SK-N-MC (cell line): Measurements from ENCODE around the gene MLX.
"Not testable (repeated sequence)": the region's sequence is repeated elsewhere in the genome, so short reads cannot be mapped to it uniquely, and the experiment has no call there.

Experiments used
- DNase-seq: peaks from one replicate; pipeline ENCODE4 v3.0.0-alpha.2; 2011; ENCODE audit warnings: low read depth, low spot score
- H3K27ac ChIP-seq: fragments of 200-600 bp; sonication (generic); 2 replicates; pipeline ENCODE4 v1.5.1; 2016; ENCODE audit warnings: mixed run types
- H3K36me3 ChIP-seq: fragments of 200-600 bp; sonication (generic); 2 replicates; pipeline ENCODE4 v1.6.1; 2017; ENCODE audit warnings: antibody characterized with exemption, low read length, mixed read lengths; ENCODE audit not compliant: insufficient read depth
- H3K4me3 ChIP-seq: fragments of 200-600 bp; sonication (generic); 2 replicates; pipeline ENCODE4 v1.5.1; 2016
- H3K9ac ChIP-seq: fragments of 200-600 bp; sonication (generic); 2 replicates; pipeline ENCODE4 v1.8.0; 2017; ENCODE audit warnings: mixed run types, mixed read lengths; ENCODE audit not compliant: insufficient read length
- H3K9me3 ChIP-seq: fragments of 200-600 bp; sonication (generic); 2 replicates; pipeline ENCODE4 v1.6.1; 2017; ENCODE audit warnings: low read depth, mild to moderate bottlenecking, antibody characterized with exemption, low read length, moderate library complexity, mixed read lengths
- EZH2 ChIP-seq: fragments of 200-600 bp; sonication (generic); IDR thresholded peaks from one replicate; pipeline ENCODE4 v1.6.1; 2017; ENCODE audit warnings: antibody characterized with exemption
- FOXP2 ChIP-seq: optimal IDR thresholded peaks from 2 replicates; pipeline ENCODE3; 2011; ENCODE audit warnings: mild to moderate bottlenecking, moderate library complexity; ENCODE audit not compliant: insufficient read depth; ENCODE audit errors: extremely low read length, control extremely low read depth
- POLR2AphosphoS5 ChIP-seq: IDR thresholded peaks from 2 replicates; pipeline ENCODE4 v1.6.1; 2012; ENCODE audit warnings: mild to moderate bottlenecking, low read depth, low read length, borderline replicate concordance

Gene MLX

DNA sequence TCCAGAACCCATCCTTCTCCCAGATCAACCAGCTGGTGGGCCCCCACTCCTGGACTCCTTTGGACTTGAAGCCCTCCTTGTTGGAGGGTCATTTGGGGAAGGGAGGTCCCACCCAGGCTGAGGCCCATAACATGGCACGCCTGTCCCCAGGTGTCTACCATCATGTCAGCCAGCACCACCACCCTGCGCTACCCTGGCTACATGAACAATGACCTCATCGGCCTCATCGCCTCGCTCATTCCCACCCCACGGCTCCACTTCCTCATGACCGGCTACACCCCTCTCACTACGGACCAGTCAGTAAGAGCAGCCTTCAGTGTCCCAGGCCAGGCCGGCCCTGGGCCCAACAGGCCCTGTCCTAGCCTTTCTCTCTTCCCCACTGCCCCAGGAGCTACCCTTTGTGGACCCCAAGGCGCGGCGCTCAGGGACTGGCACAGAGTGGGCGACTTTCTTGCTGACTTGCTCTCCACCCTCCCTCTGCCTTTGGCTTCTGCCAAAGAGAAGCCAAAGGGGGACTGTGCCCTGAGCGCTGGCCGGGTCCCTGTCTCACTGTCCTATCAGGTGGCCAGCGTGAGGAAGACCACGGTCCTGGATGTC lies 46.9 kb downstream of the MLX start:
- H3K36me3 ChIP-seq = peaks cover 41% of the 10 kb centered on the region
- H3K9ac ChIP-seq = no peak overlapping the region
- TF ChIP-seq FOXP2 = no peak
- no peak for TF ChIP-seq EZH2
- H3K4me3 ChIP-seq = no peak overlapping the region
- H3K9me3 ChIP-seq = no peaks in the 10 kb centered on the region
- no peak overlapping the region for H3K27ac ChIP-seq
- DNase-seq = no peak

DNA sequence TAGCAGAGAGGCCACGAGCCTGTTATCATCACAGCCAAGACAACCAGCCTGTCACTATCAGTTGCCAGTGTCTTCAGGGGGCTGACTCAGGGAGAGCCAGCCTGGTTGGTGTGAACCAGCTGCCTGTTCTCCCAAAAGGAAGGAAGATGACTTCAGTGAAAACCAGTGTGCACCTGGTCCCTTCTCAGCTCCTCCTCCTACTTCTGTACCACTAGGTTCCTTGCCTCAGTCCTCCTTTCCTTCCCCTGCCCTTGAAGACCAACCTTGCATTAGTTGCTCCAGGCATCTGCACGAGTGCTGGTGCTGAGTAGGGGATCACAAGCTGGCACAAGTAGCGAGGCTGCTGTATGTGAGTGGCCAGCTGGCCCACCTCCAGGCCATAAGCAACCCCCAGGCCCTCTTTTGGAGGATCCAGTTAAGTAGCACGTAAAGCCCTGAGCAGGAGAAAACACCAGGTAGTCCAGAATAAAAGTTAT lies 51.1 kb downstream of the MLX start:
- Histone ChIP-seq H3K36me3 (peaks cover 29% of the 10 kb centered on the region), H3K9me3 (no peaks in the 10 kb centered on the region), H3K9ac (no peak overlapping the region), H3K4me3 (no peak overlapping the region), H3K27ac (no peak overlapping the region)
- DNase-seq = no peak
- TF ChIP-seq EZH2 (no peak), POLR2AphosphoS5 (no peak), FOXP2 (no peak)

DNA sequence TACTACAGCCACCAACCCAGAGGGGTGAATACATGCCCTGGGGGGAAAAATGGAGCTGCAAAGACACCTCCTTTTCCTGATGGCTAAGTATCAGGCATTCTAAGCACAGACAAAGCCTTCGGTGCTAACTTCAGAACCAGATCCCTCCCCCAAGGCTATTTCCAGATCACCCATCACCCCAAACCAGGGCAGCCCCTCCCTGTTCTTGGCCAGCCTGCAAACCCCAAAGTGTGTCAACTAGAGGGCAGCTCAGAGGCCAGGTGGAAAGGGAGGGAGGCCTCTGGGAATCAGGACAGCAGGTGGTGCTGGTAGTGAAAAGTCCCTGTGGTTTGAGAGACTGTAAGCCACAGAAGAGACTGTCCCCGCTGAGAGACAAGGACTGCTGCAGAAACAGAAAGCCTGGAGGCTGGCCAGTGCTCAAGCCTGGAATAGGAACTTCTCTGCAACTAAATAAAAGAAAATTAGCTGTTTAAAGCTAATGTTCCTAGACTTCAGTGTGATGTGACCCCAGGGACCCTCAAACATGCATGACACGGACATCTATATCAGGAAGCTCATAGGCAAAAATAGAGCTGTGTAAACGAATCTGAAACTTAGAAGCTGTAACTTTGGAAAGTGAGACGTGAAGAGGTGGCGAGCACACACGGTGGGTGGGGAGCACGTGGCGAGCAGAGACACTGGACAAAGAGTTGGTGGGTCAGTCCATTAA lies 51.7 kb downstream of the MLX start:
- Histone ChIP-seq H3K9ac (no peak overlapping the region), H3K36me3 (peaks cover 23% of the 10 kb centered on the region), H3K9me3 (no peaks in the 10 kb centered on the region), H3K4me3 (no peak overlapping the region), H3K27ac (no peak overlapping the region)
- DNase-seq = no peak
- TF ChIP-seq FOXP2 (no peak), POLR2AphosphoS5 (no peak), EZH2 (no peak)

DNA sequence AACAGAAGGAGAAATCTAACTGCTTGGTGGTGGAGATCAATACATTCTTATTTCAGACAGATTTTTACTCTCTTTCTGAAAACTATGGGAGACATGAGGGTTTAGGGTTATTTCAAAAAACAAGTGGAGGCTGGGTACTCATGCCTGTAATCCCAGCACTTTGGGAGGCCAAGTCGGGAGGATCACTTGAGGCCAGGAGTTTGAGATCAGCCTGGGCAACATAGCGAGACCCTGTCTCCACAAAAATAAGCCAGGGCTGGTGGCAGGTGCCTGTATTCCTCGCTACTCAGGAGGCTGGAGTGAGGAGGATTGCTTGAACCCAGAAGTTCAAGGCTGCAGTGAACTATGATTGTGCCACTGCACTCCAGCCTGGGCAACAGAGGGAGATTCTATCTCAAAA lies 55.1 kb downstream of the MLX start:
- DNase-seq = not testable (repeated sequence)

More for the DNA sequence above, 55.1 kb downstream of the MLX start:
- H3K36me3 ChIP-seq, H3K9me3 ChIP-seq, H3K27ac ChIP-seq, H3K4me3 ChIP-seq, H3K9ac ChIP-seq: not testable (repeated sequence)
